Sigmoid colon (tissue), 7 donors: ENCODE results near the gene COL2A1. TPM values are rescaled to one million over a fixed set of nuclear protein-coding genes. Genes with fewer than 3 reads are reported as not detected.

Experiments
- DNase-seq: peaks from one replicate; pipeline ENCODE4 v3.0.0-alpha.2; 2019
- H3K27ac ChIP-seq, 4 donors: fragments of 200-600 bp; sonication (generic); one replicate each; pipeline ENCODE4 v1.5.1; 2016 to 2019; ENCODE audit warnings: mild to moderate bottlenecking in 1 of 4
- H3K27me3 ChIP-seq, 3 donors: fragments of 200-600 bp; sonication (generic); one replicate each; pipeline ENCODE4 v1.5.1; 2019; ENCODE audit warnings: mild to moderate bottlenecking in 1 of 3
- H3K36me3 ChIP-seq, 4 donors: fragments of 200-600 bp; sonication (generic); one replicate each; pipeline ENCODE4 v1.5.1; 2016 to 2019
- H3K4me1 ChIP-seq, 4 donors: fragments of 200-600 bp; sonication (generic); one replicate each; pipeline ENCODE4 v1.5.1; 2017 to 2019
- H3K4me3 ChIP-seq, 4 donors: fragments of 200-600 bp; sonication (generic); one replicate each; pipeline ENCODE4 v1.5.1; 2017 to 2019; ENCODE audit warnings: mild to moderate bottlenecking in 2 of 4, moderate library complexity in 1 of 4
- H3K9me3 ChIP-seq, 4 donors: fragments of 200-600 bp in 3 of 4; sonication (generic) in 3 of 4; one replicate each; pipeline versions ENCODE4 v1.5.1 to v1.6.1; 2013 to 2019
- CTCF ChIP-seq, 4 experiments: fragments of 450-650 bp in 3 of 4; fragments of 200-600 bp in 1 of 4; IDR thresholded peaks; one replicate each; pipeline ENCODE4 v1.5.1; 2016 to 2019; ENCODE audit warnings: antibody characterized with exemption in 4 of 4, mild to moderate bottlenecking in 3 of 4, moderate library complexity in 2 of 4
- EP300 ChIP-seq, 4 donors: sonication (generic); formaldehyde crosslinking; IDR thresholded peaks; one replicate each; pipeline ENCODE4 v1.6.1; 2017; ENCODE audit warnings: antibody characterized with exemption in 4 of 4
- POLR2A ChIP-seq, 2 donors: fragments of 450-650 bp; IDR thresholded peaks; one replicate each; pipeline ENCODE4 v1.6.1; 2016; ENCODE audit warnings: antibody characterized with exemption in 2 of 2, mild to moderate bottlenecking in 2 of 2, moderate library complexity in 2 of 2
- POLR2AphosphoS5 ChIP-seq, 4 donors: sonication (generic); formaldehyde crosslinking; IDR thresholded peaks; one replicate each; pipeline ENCODE4 v1.6.1; 2017; ENCODE audit warnings: antibody characterized with exemption in 4 of 4
- WGBS, 2 donors: extraction: QIAGEN DNeasy Blood & Tissue Kit; methylation state at CpG; one replicate each; pipeline ENCODE4 v1.1.7; 2013; 5-methylcytosine and 5-hydroxymethylcytosine counted together
- intact Hi-C: fragments of 100-400 bp; cut with DNase I; formaldehyde crosslinking; loops from one replicate; pipeline ENCODE4 v1.15.1; 2023
- polyA plus RNA-seq, 3 donors: library from polyadenylated mRNA; stranded (reverse); fragments of 200-250 nt; gene quantifications; one replicate each; pipeline ENCODE4 v1.2.3, GENCODE V29; 2013
- total RNA-seq, 4 donors: library from RNA; depleted of rRNA; stranded (reverse); fragments of >200 nt; gene quantifications; one replicate each; pipeline ENCODE4 v1.1.0, GENCODE V29; 2016
- donor health status: healthy with polysubstance abuse.
- donor health status: Bipolar disorder and iron deficiency.
- donor health status: healthy.

COL2A1 gene
- total and polyA plus RNA-seq, 7 donors: 0.17 to 0.60 TPM; not detected in 5

GRCh38 chr12:47990351-47991105 is 13.7 kb downstream of the COL2A1 start:
- DNase-seq: peak; percentile 40
- H3K4me1 ChIP-seq: no peaks in the 10 kb centered on the region
- no peaks in the 10 kb centered on the region for H3K9me3 ChIP-seq
- intact Hi-C loops: no loop called here
- peaks cover 0 to 4% (median 0%) of the 10 kb centered on the region in 3 donors for H3K27me3 ChIP-seq
- TF ChIP-seq EP300 (IDR thresholded peaks at IDR 0.05): no peak
- no peak for TF ChIP-seq POLR2AphosphoS5 (IDR thresholded peaks at IDR 0.05)
- no peak for TF ChIP-seq CTCF (IDR thresholded peaks at IDR 0.05)
- no peak for TF ChIP-seq POLR2A (IDR thresholded peaks at IDR 0.05)
- 57 to 85% methylated on average over 7 of the region's 7 CpGs for WGBS, 2 donors
- no peaks in the 10 kb centered on the region for H3K36me3 ChIP-seq
- H3K27ac ChIP-seq: no peak overlapping the region
- H3K4me3 ChIP-seq: no peak overlapping the region

DNA sequence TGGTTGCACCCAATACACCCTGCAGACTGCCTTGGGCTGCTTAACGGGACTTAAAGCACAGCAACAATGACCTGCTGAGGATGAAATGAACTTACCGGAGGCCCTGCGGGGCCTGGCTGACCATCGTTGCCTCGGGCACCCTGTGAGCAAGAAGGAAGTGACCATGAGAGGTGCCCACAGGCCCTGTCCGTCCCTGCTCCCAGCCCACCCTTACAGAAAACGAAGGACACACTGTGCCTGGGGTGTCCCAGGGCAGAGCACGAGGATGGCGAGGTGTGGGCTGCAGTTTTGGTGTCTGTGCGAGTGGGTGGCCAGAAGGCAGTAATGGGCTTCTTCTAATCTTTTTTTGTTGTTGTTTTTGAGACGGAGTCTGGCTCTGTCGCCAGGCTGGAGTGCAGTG is 14.6 kb downstream of the COL2A1 start:
- Histone ChIP-seq H3K4me3 (no peak overlapping the region), H3K9me3 (no peaks in the 10 kb centered on the region), H3K27ac (no peak overlapping the region), H3K36me3 (no peaks in the 10 kb centered on the region), H3K4me1 (no peaks in the 10 kb centered on the region), H3K27me3 (peaks cover 0 to 4% (median 0%) of the 10 kb centered on the region in 3 donors)
- intact Hi-C loops: no loop called here
- no peak for TF ChIP-seq POLR2AphosphoS5 (IDR thresholded peaks at IDR 0.05)
- TF ChIP-seq EP300 (IDR thresholded peaks at IDR 0.05): no peak
- TF ChIP-seq POLR2A (IDR thresholded peaks at IDR 0.05): no peak
- TF ChIP-seq CTCF (IDR thresholded peaks at IDR 0.05): no peak
- WGBS, 2 donors: 91 to 94% methylated on average over 12 of the region's 12 CpGs
- DNase-seq: peak; percentile 39

- intact Hi-C loops: no loop called here
- H3K27me3 ChIP-seq: no peaks in the 10 kb centered on the region
- WGBS, 2 donors: 92 to 93% methylated on average over 8 of the region's 8 CpGs
- DNase-seq: no peak
- TF ChIP-seq POLR2A (IDR thresholded peaks at IDR 0.05) (no peak), CTCF (IDR thresholded peaks at IDR 0.05) (no peak), POLR2AphosphoS5 (IDR thresholded peaks at IDR 0.05) (no peak), EP300 (IDR thresholded peaks at IDR 0.05) (no peak)
- no peak overlapping the region for H3K27ac ChIP-seq
- H3K4me1 ChIP-seq: no peaks in the 10 kb centered on the region
- no peaks in the 10 kb centered on the region for H3K36me3 ChIP-seq
- no peaks in the 10 kb centered on the region for H3K9me3 ChIP-seq
- H3K4me3 ChIP-seq: no peak overlapping the region
These were observed 15.3 kb downstream of the COL2A1 start for GRCh38 chr12:47989023-47989417.

DNA sequence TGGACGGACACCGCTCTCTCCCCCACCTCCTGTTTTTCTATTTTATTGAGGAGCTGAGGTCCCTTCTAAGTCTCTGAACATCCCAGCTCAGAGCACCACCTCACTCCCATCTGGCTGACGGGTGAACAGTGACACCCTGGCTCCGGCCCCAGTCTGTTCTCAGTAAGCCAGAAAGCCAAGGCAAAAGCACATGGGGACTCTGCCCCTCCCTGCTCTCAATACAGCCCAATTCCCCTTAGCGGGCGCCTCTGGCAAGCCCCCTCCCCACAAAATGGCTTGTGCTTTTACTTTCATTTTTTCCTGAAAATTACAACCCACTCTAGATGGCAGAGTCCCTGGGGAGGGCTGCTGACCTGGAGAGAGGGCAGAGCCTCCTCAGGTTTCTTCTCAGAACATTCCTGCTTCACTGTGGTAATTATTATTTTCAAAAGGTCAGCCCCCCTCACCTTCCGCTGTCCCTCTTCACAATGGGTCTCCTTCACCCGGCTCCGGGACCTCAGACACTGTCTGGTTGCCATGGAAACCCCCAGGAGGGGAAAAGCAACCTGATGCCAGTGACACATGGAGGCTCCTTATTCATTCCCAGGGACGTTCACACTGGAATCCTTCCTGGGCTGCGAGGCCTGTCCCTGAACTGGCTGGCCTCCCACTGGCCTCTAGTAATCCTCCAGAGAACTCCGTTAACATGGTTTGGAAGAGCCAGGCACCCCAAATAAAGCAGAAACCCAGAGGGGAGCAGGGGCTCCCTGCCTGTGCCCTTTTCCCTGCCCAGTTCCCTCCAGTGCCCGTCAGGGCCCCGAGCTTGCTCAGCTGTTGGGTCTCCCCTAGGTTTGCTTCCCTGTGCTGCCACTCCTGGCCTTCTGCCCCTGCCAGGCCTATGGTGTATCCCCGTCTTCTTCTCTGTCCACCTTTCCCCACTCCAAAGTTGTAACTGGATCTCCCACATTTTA is 15.9 kb downstream of the COL2A1 start:
- WGBS, 2 donors: 81 to 90% methylated on average over 15 of the region's 15 CpGs
- no peaks in the 10 kb centered on the region for H3K27me3 ChIP-seq
- no peaks in the 10 kb centered on the region for H3K36me3 ChIP-seq
- no peaks in the 10 kb centered on the region for H3K4me1 ChIP-seq
- intact Hi-C loops: no loop called here
- H3K9me3 ChIP-seq: no peaks in the 10 kb centered on the region
- H3K4me3 ChIP-seq: no peak overlapping the region
- peak; percentile 46 for DNase-seq
- H3K27ac ChIP-seq: no peak overlapping the region
- no peak for TF ChIP-seq POLR2A (IDR thresholded peaks at IDR 0.05)
- no peak for TF ChIP-seq CTCF (IDR thresholded peaks at IDR 0.05)
- no peak for TF ChIP-seq EP300 (IDR thresholded peaks at IDR 0.05)
